HepG2 (cell line): ENCODE data around the gene USP11. TPM values are rescaled to one million over a fixed set of nuclear protein-coding genes. Genes with fewer than 3 reads are reported as not detected.

Experiments used
- ATAC-seq: fragments of 200-7000 bp; cut with Tn5 transposase; 3 replicates; pipeline ENCODE4 v1.9.1; 2020; ENCODE audit warnings: mild to moderate bottlenecking, moderate library complexity
- BruUV-seq: library from RNA; stranded (reverse); fragments of 400-500 nt; replicated peaks from 2 replicates; lab custom pipeline; 2021; lab: Mats Ljungman, UMichigan
- CTCF ChIA-PET: fragments of 300-600 bp; formaldehyde crosslinking; extraction: SDS; loops from one replicate; lab custom pipeline; 2021; ENCODE audit warnings: low total read pairs, inconsistent platforms, low intra/inter-chr PET ratio; lab: Yijun Ruan, JAX
- POLR2A ChIA-PET: fragments of 350-600 bp; sonication (Branson Sonifier 250); formaldehyde crosslinking; loops from one replicate; lab custom pipeline; 2020; ENCODE audit warnings: antibody characterized with exemption, inconsistent platforms; lab: Yijun Ruan, JAX
- DNase-seq: peaks from one replicate; pipeline ENCODE4 v3.0.0-alpha.2; 2015; ENCODE audit warnings: low spot score
- FAIRE-seq: peaks from 3 replicates; lab custom pipeline; 2011; peaks lifted over from hg19 to GRCh38; lab: Jason Lieb, UNC
- H2AFZ ChIP-seq: one replicate; pipeline ENCODE4 v1.6.1; 2011; ENCODE audit warnings: low read length, inconsistent platforms
- H3K27ac ChIP-seq: fragments of 300-600 bp; 3 replicates; pipeline ENCODE4 v1.8.0; 2011; ENCODE audit warnings: mixed run types, mild to moderate bottlenecking, mixed read lengths, low read length, inconsistent platforms; ENCODE audit not compliant: insufficient read depth; ENCODE audit errors: extremely low read length
- H3K27me3 ChIP-seq, 2 experiments: fragments of 200-600 bp in 1 of 2; 2 replicates in 1 of 2; 3 replicates in 1 of 2; pipeline versions ENCODE4 v1.6.0 to v1.8.0; 2011; ENCODE audit warnings: low read length in 2 of 2, mild to moderate bottlenecking in 2 of 2, moderate library complexity in 2 of 2, inconsistent platforms in 1 of 2; ENCODE audit not compliant: insufficient read depth in 2 of 2, control insufficient read depth in 1 of 2
- H3K36me3 ChIP-seq, 2 experiments: fragments of 200-600 bp in 1 of 2; replicated peaks in 1 of 2; 2 replicates in 1 of 2; 3 replicates in 1 of 2; pipeline versions ENCODE4 v1.5.1 to v1.8.0; 2011; ENCODE audit warnings: low read length in 2 of 2, inconsistent platforms in 1 of 2; ENCODE audit not compliant: insufficient read depth in 2 of 2, control insufficient read depth in 1 of 2
- H3K4me1 ChIP-seq: 2 replicates; pipeline ENCODE4 v1.5.1; 2012; ENCODE audit warnings: low read length, inconsistent platforms; ENCODE audit not compliant: insufficient read depth
- H3K4me2 ChIP-seq: 2 replicates; pipeline ENCODE4 v1.6.0; 2011; ENCODE audit warnings: low read depth, low read length, inconsistent platforms
- H3K4me3 ChIP-seq, 3 experiments: fragments of 200-600 bp in 1 of 3; sonication (generic), shearing (Covaris generic) in 1 of 3; replicated peaks in 1 of 3; 2 replicates each; pipeline ENCODE4 v1.5.1; 2011 to 2016; ENCODE audit warnings: low read length in 3 of 3, inconsistent platforms in 2 of 3, low read depth in 2 of 3, mild to moderate bottlenecking in 2 of 3, control low read depth in 1 of 3, mixed read lengths in 1 of 3; ENCODE audit not compliant: insufficient read depth in 1 of 3
- H3K79me2 ChIP-seq: one replicate; pipeline ENCODE4 v1.6.1; 2011; ENCODE audit warnings: low read length, inconsistent platforms; ENCODE audit not compliant: insufficient read depth
- H3K9ac ChIP-seq: 2 replicates; pipeline ENCODE4 v1.6.0; 2011; ENCODE audit warnings: mild to moderate bottlenecking, low read depth, low read length, inconsistent platforms; ENCODE audit not compliant: insufficient read depth
- H3K9me3 ChIP-seq: 2 replicates; pipeline ENCODE4 v1.5.1; 2012; ENCODE audit warnings: mild to moderate bottlenecking, low read length
- H4K20me1 ChIP-seq: 2 replicates; pipeline ENCODE4 v1.6.0; 2011; ENCODE audit warnings: inconsistent platforms, mild to moderate bottlenecking, low read length, moderate library complexity; ENCODE audit not compliant: insufficient read depth
- AGO2 ChIP-seq: fragments of 200-400 bp; formaldehyde crosslinking; optimal IDR thresholded peaks from 2 replicates; pipeline ENCODE3; 2017; ENCODE audit warnings: mild to moderate bottlenecking, low read depth, low read length, moderate library complexity
- ARID2 ChIP-seq: sonication (generic); formaldehyde crosslinking; IDR thresholded peaks from 2 replicates; pipeline ENCODE4 v1.8.1; 2022; ENCODE audit warnings: mild to moderate bottlenecking, missing genetic modification reagents, borderline replicate concordance
- ATF7 ChIP-seq, 2 experiments: fragments of 450-650 bp in 1 of 2; sonication (generic) in 1 of 2; formaldehyde crosslinking in 1 of 2; IDR thresholded peaks; 2 replicates each; pipeline versions ENCODE4 v1.4.0 to v1.6.1; 2016 to 2020; ENCODE audit warnings: antibody characterized with exemption in 1 of 2, mild to moderate bottlenecking in 1 of 2, missing genetic modification reagents in 1 of 2
- BHLHE40 ChIP-seq: IDR thresholded peaks from 2 replicates; pipeline ENCODE4 v1.6.1; 2011; ENCODE audit warnings: low read length, improper control_type of control experiment
- GABPB1 ChIP-seq: IDR thresholded peaks from 2 replicates; pipeline ENCODE4 v1.6.1; 2016; ENCODE audit warnings: mild to moderate bottlenecking, missing genetic modification reagents, moderate library complexity, missing compliant biosample characterization
- GATA4 ChIP-seq: sonication (generic); IDR thresholded peaks from 2 replicates; pipeline ENCODE4 v1.6.1; 2016; ENCODE audit warnings: antibody characterized with exemption, low read depth, borderline replicate concordance
- POLR2AphosphoS5 ChIP-seq: IDR thresholded peaks from 2 replicates; pipeline ENCODE4 v1.6.1; 2012; ENCODE audit warnings: low read depth, low read length
- RBFOX2 ChIP-seq: fragments of 200-400 bp; formaldehyde crosslinking; IDR thresholded peaks from 2 replicates; pipeline ENCODE4 v1.6.1; 2017; ENCODE audit warnings: low read depth, mild to moderate bottlenecking, low read length
- TMF1 ChIP-seq: sonication (generic); formaldehyde crosslinking; IDR thresholded peaks from 2 replicates; pipeline ENCODE4 v1.8.1; 2022; ENCODE audit warnings: low read depth, missing genetic modification reagents
- YEATS2 ChIP-seq: sonication (generic); formaldehyde crosslinking; IDR thresholded peaks from 2 replicates; pipeline ENCODE4 v1.4.0; 2020; ENCODE audit warnings: missing genetic modification reagents, borderline replicate concordance
- YY1 ChIP-seq: IDR thresholded peaks from 2 replicates; pipeline ENCODE4 v1.6.1; 2011; ENCODE audit warnings: low read length, low read depth, moderate library complexity, mild to moderate bottlenecking; ENCODE audit not compliant: insufficient read depth, insufficient replicate concordance
- ZNF589 ChIP-seq: sonication (generic); formaldehyde crosslinking; conservative IDR thresholded peaks from 2 replicates; pipeline ENCODE4 v1.8.0; 2022; ENCODE audit warnings: mild to moderate bottlenecking, moderate library complexity, missing genetic modification reagents
- ZNF616 ChIP-seq: sonication (generic); formaldehyde crosslinking; IDR thresholded peaks from 2 replicates; pipeline ENCODE4 v1.5.0; 2020; ENCODE audit warnings: low read depth, mild to moderate bottlenecking, missing genetic modification reagents
- ZNF724P ChIP-seq: sonication (generic); formaldehyde crosslinking; IDR thresholded peaks from 2 replicates; pipeline ENCODE4 v1.8.0; 2022; ENCODE audit warnings: missing genetic modification reagents, borderline replicate concordance
- WGBS: methylation state at CpG from one replicate; pipeline ENCODE4 v1.1.6; 2017; ENCODE audit warnings: low lambda C conversion rate; 5-methylcytosine and 5-hydroxymethylcytosine counted together
- in situ Hi-C: cut with HindIII; loops from 2 replicates; pipeline ENCODE4 v1.10.0; 2017; ENCODE audit warnings: low pct_unique_long_range_greater_than_20kb; ENCODE audit not compliant: extremely low pct_ligation_motif_present
- intact Hi-C: fragments of 100-400 bp; cut with micrococcal nuclease; formaldehyde crosslinking; loops from one replicate; pipeline ENCODE4 v1.10.0; 2022; ENCODE audit not compliant: unreplicated experiment
- polyA plus RNA-seq, 8 experiments: library from polyadenylated mRNA; depleted of rRNA in 3 of 8; stranded (reverse) in 7 of 8; unstranded in 1 of 8; fragments of >200 nt; fragmentation: Illumina TruSeq in 4 of 8; extraction: Trizol in 4 of 8; gene quantifications; 2 replicates each; pipeline versions ENCODE4 v1.2.1 to v1.2.3, GENCODE V29; 2011 to 2016; ENCODE audit warnings: low read depth in 4 of 8, missing spikeins in 1 of 8, mixed read lengths in 1 of 8; ENCODE audit not compliant: insufficient read depth in 1 of 8
- total RNA-seq, 5 experiments: library from RNA; depleted of rRNA; stranded (reverse); fragments of >200 nt; fragmentation: Illumina TruSeq; extraction: Trizol; gene quantifications; 2 replicates each; pipeline ENCODE4 v1.2.3, GENCODE V29; 2016; ENCODE audit warnings: low read depth in 1 of 5
- TF ChIP-seq, protein P1 (sequence below): sonication (generic); formaldehyde crosslinking; IDR thresholded peaks from 2 replicates; pipeline ENCODE4 v1.4.0; 2020; ENCODE audit warnings: low read depth, missing genetic modification reagents
- TF ChIP-seq, protein P2 (sequence below): sonication (generic); formaldehyde crosslinking; IDR thresholded peaks from 2 replicates; pipeline ENCODE4 v1.8.0; 2023; ENCODE audit warnings: mild to moderate bottlenecking, missing genetic modification reagents
- TF ChIP-seq, protein P3 (sequence below): sonication (generic); formaldehyde crosslinking; IDR thresholded peaks from 2 replicates; pipeline ENCODE4 v1.5.1; 2020; ENCODE audit warnings: mild to moderate bottlenecking, moderate library complexity, missing genetic modification reagents

Gene USP11
- total and polyA plus RNA-seq, 2 of the 13 experiments (the other 11 are each of a cell fraction or from before 2014, with no cell fraction given) = 23.8 to 31.7 TPM

DNA sequence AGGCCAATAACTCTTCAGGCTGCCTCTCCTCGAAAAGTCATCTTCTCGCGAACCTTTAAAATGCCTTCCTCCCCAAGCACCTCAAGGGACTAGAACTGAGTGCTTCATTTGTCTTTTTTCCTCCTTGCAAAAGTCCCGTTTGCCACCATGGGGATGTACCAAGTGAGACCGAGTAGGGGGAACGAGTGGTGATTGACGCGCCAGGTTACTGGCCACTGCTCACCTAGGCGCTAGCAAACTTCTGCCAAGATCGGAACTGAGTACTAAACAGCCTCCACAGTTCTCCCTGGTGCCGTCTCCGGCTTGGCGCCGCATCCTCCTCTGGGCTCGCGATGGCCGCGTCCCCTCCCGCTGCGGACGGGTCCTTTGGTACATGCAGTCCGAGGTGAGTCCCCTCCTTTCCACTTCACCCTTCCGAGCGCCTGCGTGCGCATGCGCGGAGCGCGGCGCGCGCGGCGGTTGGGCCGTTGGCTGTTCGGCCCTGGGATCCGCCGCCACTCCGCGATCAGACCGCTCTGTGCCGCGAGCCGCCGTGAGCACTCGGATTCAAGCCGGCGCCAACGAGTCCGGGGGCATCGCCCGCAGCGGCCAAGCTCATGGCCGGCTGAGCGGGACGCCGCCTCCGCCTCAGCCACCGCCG is 14.4 kb upstream of the USP11 start, which contains the start of gene CDK16:
Gene CDK16 (plus strand): TSS at position 402 of the 640 bp plus-strand sequence. CDS start 4,877 bp downstream, outside the sequence.
- H3K27ac ChIP-seq = peak within 1 kb of the TSS; percentile 89
- peaks cover 4 to 14% of the 10 kb centered on the region in 2 experiments; a peak in 3 of 5 replicates for H3K36me3 ChIP-seq
- WGBS = 0% methylated on average over 2 of the region's 61 CpGs
- H2AFZ ChIP-seq = no peak within 1 kb of the TSS
- H3K4me1 ChIP-seq = peaks cover 36% of the 10 kb centered on the region
- H3K79me2 ChIP-seq = peaks cover 35% of the 10 kb centered on the region
- ATAC-seq (peak; percentile 64), DNase-seq (peak; percentile 63), FAIRE-seq (no peak)
- peak within 1 kb of the TSS; percentile 59 to 82 (median 81) for H3K4me3 ChIP-seq
- H3K9ac ChIP-seq = peak within 1 kb of the TSS; percentile 93
- H3K4me2 ChIP-seq = peak within 1 kb of the TSS; percentile 89
- intact Hi-C loops = no loop called here
- peaks cover 24% of the 10 kb centered on the region for H4K20me1 ChIP-seq
- CTCF ChIA-PET = no interaction called here
- TSS peak; percentile 71 for BruUV-seq
- POLR2A ChIA-PET = interaction anchor here (0.8 to 6.2 kb wide), 13 partner anchors 10 to 73 kb away, joined by 3 to 69 read pairs (median 6); partner anchors contain the start of genes NDUFB11, RBM10 and USP11
- H3K9me3 ChIP-seq = no peaks in the 10 kb centered on the region
- in situ Hi-C loops = no loop called here
- H3K27me3 ChIP-seq = no peaks in the 10 kb centered on the region
- TF ChIP-seq TMF1 (CRISPR knock-in tag) (no peak), RBFOX2 (peak; percentile 93), POLR2AphosphoS5 (peak; percentile 39; the same call in 1 of the 2 replicates), ZNF589 (CRISPR knock-in tag) (no peak), GATA4 (0 out of 2 replicates have a peak, but pooled peaks have one; percentile 22), AGO2 (no peak), GABPB1 (CRISPR knock-in tag) (peak; percentile 16; the same call in 1 of the 2 replicates), ZNF724P (CRISPR knock-in tag) (peak; percentile 38; the same call in 1 of the 2 replicates), ZNF616 (CRISPR knock-in tag) (0 out of 2 replicates have a peak, but pooled peaks have one; percentile 32), BHLHE40 (peak; percentile 87), YEATS2 (peak; percentile 39; the same call in 1 of the 2 replicates), ARID2 (CRISPR knock-in tag) (no peak), YY1 (peak; percentile 8), ATF7 (IDR thresholded peaks at IDR 0.05) (peak; percentile 77), ATF7 (CRISPR knock-in tag; IDR thresholded peaks at IDR 0.05) (no peak)
- TF ChIP-seq, protein P1, sequence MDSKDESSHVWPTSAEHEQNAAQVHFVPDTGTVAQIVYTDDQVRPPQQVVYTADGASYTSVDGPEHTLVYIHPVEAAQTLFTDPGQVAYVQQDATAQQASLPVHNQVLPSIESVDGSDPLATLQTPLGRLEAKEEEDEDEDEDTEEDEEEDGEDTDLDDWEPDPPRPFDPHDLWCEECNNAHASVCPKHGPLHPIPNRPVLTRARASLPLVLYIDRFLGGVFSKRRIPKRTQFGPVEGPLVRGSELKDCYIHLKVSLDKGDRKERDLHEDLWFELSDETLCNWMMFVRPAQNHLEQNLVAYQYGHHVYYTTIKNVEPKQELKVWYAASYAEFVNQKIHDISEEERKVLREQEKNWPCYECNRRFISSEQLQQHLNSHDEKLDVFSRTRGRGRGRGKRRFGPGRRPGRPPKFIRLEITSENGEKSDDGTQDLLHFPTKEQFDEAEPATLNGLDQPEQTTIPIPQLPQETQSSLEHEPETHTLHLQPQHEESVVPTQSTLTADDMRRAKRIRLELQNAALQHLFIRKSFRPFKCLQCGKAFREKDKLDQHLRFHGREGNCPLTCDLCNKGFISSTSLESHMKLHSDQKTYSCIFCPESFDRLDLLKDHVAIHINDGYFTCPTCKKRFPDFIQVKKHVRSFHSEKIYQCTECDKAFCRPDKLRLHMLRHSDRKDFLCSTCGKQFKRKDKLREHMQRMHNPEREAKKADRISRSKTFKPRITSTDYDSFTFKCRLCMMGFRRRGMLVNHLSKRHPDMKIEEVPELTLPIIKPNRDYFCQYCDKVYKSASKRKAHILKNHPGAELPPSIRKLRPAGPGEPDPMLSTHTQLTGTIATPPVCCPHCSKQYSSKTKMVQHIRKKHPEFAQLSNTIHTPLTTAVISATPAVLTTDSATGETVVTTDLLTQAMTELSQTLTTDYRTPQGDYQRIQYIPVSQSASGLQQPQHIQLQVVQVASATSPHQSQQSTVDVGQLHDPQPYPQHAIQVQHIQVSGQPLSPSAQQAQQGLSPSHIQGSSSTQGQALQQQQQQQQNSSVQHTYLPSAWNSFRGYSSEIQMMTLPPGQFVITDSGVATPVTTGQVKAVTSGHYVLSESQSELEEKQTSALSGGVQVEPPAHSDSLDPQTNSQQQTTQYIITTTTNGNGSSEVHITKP = peak; percentile 99
- TF ChIP-seq, protein P2, sequence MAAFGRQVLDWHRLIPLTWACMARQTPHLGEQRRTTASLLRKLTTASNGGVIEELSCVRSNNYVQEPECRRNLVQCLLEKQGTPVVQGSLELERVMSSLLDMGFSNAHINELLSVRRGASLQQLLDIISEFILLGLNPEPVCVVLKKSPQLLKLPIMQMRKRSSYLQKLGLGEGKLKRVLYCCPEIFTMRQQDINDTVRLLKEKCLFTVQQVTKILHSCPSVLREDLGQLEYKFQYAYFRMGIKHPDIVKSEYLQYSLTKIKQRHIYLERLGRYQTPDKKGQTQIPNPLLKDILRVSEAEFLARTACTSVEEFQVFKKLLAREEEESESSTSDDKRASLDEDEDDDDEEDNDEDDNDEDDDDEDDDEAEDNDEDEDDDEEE = 0 out of 2 replicates have a peak, but pooled peaks have one; percentile 29
- TF ChIP-seq, protein P3, sequence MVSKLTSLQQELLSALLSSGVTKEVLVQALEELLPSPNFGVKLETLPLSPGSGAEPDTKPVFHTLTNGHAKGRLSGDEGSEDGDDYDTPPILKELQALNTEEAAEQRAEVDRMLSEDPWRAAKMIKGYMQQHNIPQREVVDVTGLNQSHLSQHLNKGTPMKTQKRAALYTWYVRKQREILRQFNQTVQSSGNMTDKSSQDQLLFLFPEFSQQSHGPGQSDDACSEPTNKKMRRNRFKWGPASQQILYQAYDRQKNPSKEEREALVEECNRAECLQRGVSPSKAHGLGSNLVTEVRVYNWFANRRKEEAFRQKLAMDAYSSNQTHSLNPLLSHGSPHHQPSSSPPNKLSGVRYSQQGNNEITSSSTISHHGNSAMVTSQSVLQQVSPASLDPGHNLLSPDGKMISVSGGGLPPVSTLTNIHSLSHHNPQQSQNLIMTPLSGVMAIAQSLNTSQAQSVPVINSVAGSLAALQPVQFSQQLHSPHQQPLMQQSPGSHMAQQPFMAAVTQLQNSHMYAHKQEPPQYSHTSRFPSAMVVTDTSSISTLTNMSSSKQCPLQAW (CRISPR knock-in tag) = no peak
